Sigmoid colon (tissue), 4 donors: ENCODE results near the gene MXRA8.

Experiments
- EP300 ChIP-seq, 4 donors: sonication (generic); formaldehyde crosslinking; IDR thresholded peaks; one replicate each; pipeline ENCODE4 v1.6.1; 2017; ENCODE audit warnings: antibody characterized with exemption in 4 of 4
- TF ChIP-seq, protein P1 (sequence below), 4 experiments: fragments of 450-650 bp in 3 of 4; fragments of 200-600 bp in 1 of 4; IDR thresholded peaks; one replicate each; pipeline ENCODE4 v1.5.1; 2016 to 2019; ENCODE audit warnings: antibody characterized with exemption in 4 of 4, mild to moderate bottlenecking in 3 of 4, moderate library complexity in 2 of 4

DNA sequence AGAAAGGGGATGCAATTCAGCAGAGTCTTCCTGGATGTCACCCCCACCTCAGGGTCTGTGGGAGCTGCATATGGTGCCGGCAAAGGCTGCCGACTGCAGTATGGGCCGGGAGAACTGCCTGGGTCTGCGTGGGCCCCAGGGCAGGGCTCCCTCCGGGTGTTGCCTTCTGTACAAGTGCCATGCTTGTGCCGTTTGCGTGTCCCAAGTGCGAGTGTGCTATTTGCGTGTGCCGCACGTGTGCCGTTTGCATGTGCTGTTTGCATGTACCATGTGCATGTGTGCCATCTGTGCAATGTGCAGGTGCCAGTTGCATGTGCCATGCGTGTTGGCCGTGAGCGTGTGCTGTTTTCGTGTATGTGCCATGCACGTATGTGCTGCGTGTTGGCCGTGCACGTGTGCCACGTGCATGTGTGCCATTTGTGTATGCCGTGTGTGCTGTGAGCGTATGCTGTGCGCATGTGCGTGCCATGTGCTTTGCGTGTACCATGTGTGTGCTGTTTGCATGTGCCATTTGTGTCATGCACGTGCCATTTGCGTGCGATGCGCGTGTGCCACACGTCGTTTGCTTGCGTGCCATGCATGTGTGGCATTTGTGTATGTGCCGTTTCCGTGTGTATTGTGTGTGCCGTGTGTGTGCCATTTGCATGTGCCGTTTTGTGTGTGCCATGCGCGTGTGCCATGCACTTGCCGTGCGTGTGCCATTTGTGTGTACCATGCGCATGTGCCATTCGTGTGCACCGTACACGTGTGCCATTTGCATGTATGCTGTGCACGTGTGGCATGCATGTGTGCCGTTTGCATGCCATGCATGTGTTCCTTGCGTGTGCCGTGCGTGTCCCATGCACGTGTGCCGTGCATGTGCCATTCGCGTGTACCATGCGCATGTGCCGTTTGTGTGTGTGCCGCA is 28.8 kb downstream of the MXRA8 start:
- TF ChIP-seq EP300 (IDR thresholded peaks at IDR 0.05) = no peak
- TF ChIP-seq, protein P1, sequence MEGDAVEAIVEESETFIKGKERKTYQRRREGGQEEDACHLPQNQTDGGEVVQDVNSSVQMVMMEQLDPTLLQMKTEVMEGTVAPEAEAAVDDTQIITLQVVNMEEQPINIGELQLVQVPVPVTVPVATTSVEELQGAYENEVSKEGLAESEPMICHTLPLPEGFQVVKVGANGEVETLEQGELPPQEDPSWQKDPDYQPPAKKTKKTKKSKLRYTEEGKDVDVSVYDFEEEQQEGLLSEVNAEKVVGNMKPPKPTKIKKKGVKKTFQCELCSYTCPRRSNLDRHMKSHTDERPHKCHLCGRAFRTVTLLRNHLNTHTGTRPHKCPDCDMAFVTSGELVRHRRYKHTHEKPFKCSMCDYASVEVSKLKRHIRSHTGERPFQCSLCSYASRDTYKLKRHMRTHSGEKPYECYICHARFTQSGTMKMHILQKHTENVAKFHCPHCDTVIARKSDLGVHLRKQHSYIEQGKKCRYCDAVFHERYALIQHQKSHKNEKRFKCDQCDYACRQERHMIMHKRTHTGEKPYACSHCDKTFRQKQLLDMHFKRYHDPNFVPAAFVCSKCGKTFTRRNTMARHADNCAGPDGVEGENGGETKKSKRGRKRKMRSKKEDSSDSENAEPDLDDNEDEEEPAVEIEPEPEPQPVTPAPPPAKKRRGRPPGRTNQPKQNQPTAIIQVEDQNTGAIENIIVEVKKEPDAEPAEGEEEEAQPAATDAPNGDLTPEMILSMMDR (IDR thresholded peaks at IDR 0.05) = no peak
